SJSA1 (cell line): ENCODE data around the gene GEMIN5. TPM values are rescaled to one million over a fixed set of nuclear protein-coding genes. Genes with fewer than 3 reads are reported as not detected.

ENCODE experiments used
- DNase-seq, 2 experiments: peaks; one replicate each; pipeline ENCODE4 v3.0.0-alpha.2; 2015 to 2020; ENCODE audit warnings: low spot score in 2 of 2, low read depth in 1 of 2
- H3K27ac ChIP-seq: fragments of 250-450 bp; sonication (Bioruptor Pico); 2 replicates; pipeline ENCODE4 v1.5.1; 2020; ENCODE audit warnings: mild to moderate bottlenecking, moderate library complexity
- H3K27me3 ChIP-seq: fragments of 250-450 bp; sonication (Bioruptor Pico); replicated peaks from 2 replicates; pipeline ENCODE4 v1.5.1; 2020; ENCODE audit warnings: mild to moderate bottlenecking, moderate library complexity
- H3K36me3 ChIP-seq: fragments of 250-450 bp; sonication (Bioruptor Pico); 2 replicates; pipeline ENCODE4 v1.5.1; 2020; ENCODE audit warnings: mild to moderate bottlenecking
- H3K4me1 ChIP-seq: fragments of 250-450 bp; sonication (Bioruptor Pico); replicated peaks from 2 replicates; pipeline ENCODE4 v1.6.1; 2021; ENCODE audit warnings: mild to moderate bottlenecking
- H3K4me3 ChIP-seq: fragments of 250-450 bp; sonication (Bioruptor Pico); 2 replicates; pipeline ENCODE4 v1.5.1; 2020; ENCODE audit warnings: mild to moderate bottlenecking
- H3K9me3 ChIP-seq: fragments of 250-450 bp; sonication (Bioruptor Pico); replicated peaks from 2 replicates; pipeline ENCODE4 v1.5.1; 2020; ENCODE audit warnings: mild to moderate bottlenecking
- total RNA-seq: library from RNA; depleted of rRNA; stranded (reverse); fragments of >200 nt; shearing (Covaris generic); gene quantifications from 2 replicates; pipeline ENCODE4 v1.2.3, GENCODE V29; 2014; rRNA removed

GEMIN5 gene
- total RNA-seq, 1 experiment from 2014 or later = 26.7 TPM

DNA sequence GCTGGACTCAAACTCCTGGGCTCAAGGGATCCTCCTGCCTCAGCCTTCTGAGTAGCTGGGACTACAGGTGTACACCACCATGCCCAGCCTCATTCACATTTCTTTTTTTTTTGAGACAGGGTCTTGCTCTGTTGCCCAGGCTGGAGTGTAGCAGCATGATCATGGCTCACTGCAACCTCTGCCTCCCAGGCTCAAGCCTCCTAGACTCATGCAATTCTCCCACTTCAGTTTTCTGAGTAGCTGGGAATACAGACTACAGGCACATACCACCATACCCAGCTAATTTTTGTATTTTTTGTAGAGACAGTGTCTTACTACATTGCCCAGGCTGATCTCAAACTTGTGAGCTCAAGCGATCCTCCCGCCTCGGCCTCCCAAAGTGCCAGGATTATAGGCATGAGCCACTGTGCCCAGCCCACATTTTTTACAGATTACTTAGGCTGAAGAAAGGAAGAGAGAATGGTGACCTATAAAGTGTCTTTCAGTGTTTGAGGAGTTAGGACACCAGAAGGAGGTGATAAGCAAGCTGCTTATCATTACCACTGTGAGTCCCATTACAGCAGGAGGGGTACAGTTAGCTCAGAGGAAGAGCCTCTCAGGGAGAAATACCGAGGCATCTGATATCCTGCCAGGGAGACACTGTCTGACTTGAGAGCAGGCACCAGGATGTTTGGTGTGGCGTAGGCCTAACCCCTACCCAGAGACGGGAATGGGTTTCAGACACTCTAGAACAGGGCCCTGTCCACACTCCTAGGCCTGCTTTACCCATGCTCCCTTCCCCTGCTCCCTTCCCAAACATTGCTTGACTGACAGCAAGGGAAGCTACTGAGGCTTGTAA, 97.4 kb downstream of the GEMIN5 start:
- Histone ChIP-seq H3K4me3 (no peak overlapping the region), H3K27me3 (no peaks in the 10 kb centered on the region)

More for the DNA sequence above, 97.4 kb downstream of the GEMIN5 start:
- DNase-seq = no peak
- no peaks in the 10 kb centered on the region for H3K4me1 ChIP-seq
- H3K27ac ChIP-seq = no peak overlapping the region
- no peaks in the 10 kb centered on the region for H3K36me3 ChIP-seq
- H3K9me3 ChIP-seq = no peaks in the 10 kb centered on the region

Other genes with a start within 250 kb of the GEMIN5 start
- 67.5 and 76.9 TPM in 2 replicates for gene LARP1, start 182.8 kb downstream of the GEMIN5 start, total RNA-seq
- gene FAXDC2, start 87.6 kb downstream of the GEMIN5 start, total RNA-seq = 0.32 TPM in 1 of 2 replicates, not detected in the other
- gene CNOT8, start 79.6 kb downstream of the GEMIN5 start, total RNA-seq = 87.9 and 102 TPM in 2 replicates
- 26.9 and 41.5 TPM in 2 replicates for gene MRPL22, start 2.9 kb upstream of the GEMIN5 start, total RNA-seq
- not detected in 2 replicates for gene KIF4B, start 75.5 kb upstream of the GEMIN5 start, total RNA-seq